ENCODE measurements around the gene ATXN7L3.

DNA sequence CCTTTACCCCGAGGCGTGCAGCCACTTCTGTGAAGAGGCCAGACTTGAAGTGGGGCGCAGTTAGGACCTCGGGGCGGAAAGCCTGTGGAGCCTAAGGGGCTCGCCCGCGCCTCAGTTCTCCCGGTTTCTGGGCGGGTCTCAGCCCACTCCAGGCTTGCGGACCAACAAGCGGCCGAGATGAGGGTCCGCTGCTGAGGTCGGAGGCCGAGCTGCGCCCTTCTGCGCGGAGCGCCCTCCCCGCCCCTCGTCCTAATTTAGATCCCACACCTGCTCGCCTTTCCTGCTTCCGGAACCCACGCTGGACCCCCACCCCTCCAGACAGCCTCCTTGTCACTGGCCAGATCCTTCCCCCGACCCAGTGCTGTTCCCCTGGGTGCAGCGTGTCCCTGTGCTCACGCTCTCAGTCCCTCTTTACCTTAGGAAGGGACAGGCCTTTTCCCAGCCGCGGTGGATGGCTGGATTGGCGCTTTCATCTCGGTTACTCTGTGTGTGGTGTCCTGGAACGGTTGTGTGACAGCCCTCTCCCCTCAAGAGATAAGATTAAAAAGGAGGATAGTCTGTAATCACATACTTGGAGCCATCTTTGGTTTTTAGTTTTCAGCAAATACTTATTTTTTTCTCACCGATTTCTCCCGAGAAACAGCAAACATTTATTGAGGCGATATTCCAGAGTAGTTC is 933 bp upstream of the ATXN7L3 start:
- TF ChIP-seq PPARA (CRISPR knock-in tag; IDR thresholded peaks at IDR 0.05; ENCODE audit: borderline replicate concordance), result no peak
- no peak for TF ChIP-seq TCF4 (CRISPR knock-in tag; IDR thresholded peaks at IDR 0.05; ENCODE audit: borderline replicate concordance)
- no peak for TF ChIP-seq TOX (CRISPR knock-in tag; IDR thresholded peaks at IDR 0.05; ENCODE audit: borderline replicate concordance)
- no peak for TF ChIP-seq ISL1 (CRISPR knock-in tag; IDR thresholded peaks at IDR 0.05)
- TF ChIP-seq, protein P1, sequence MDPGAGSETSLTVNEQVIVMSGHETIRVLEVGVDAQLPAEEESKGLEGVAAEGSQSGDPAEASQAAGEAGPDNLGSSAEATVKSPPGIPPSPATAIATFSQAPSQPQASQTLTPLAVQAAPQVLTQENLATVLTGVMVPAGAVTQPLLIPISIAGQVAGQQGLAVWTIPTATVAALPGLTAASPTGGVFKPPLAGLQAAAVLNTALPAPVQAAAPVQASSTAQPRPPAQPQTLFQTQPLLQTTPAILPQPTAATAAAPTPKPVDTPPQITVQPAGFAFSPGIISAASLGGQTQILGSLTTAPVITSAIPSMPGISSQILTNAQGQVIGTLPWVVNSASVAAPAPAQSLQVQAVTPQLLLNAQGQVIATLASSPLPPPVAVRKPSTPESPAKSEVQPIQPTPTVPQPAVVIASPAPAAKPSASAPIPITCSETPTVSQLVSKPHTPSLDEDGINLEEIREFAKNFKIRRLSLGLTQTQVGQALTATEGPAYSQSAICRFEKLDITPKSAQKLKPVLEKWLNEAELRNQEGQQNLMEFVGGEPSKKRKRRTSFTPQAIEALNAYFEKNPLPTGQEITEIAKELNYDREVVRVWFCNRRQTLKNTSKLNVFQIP (CRISPR knock-in tag; IDR thresholded peaks at IDR 0.05; ENCODE audit: borderline replicate concordance, low read depth), result no peak
- TF ChIP-seq ZFP3 (CRISPR knock-in tag; IDR thresholded peaks at IDR 0.05), result no peak
